H9 (cell line): Measurements from ENCODE around the gene CXCL12. TPM values are rescaled to one million over a fixed set of nuclear protein-coding genes. Genes with fewer than 3 reads are reported as not detected.

ENCODE experiments used
- DNase-seq: peaks from one replicate; pipeline ENCODE4 v3.0.0-alpha.2; 2017
- H2AFZ ChIP-seq: one replicate; pipeline ENCODE4 v1.6.1; 2013; ENCODE audit warnings: mild to moderate bottlenecking, low read length, control low read depth, moderate library complexity
- H2AK5ac ChIP-seq: 2 replicates; pipeline ENCODE4 v1.6.1; 2013; ENCODE audit warnings: low read length, control low read depth, mixed read lengths; ENCODE audit not compliant: insufficient read length
- H2BK120ac ChIP-seq: one replicate; pipeline ENCODE4 v1.6.1; 2013; ENCODE audit warnings: low read depth, mild to moderate bottlenecking, low read length, control low read depth, inconsistent platforms; ENCODE audit not compliant: poor library complexity, severe bottlenecking
- H2BK12ac ChIP-seq: 2 replicates; pipeline ENCODE4 v1.6.1; 2013; ENCODE audit warnings: low read length, control low read depth, mixed read lengths, low read depth; ENCODE audit not compliant: insufficient read length
- H2BK15ac ChIP-seq: 2 replicates; pipeline ENCODE4 v1.6.1; 2013; ENCODE audit warnings: low read depth, low read length, control low read depth
- H2BK20ac ChIP-seq: one replicate; pipeline ENCODE4 v1.6.1; 2013; ENCODE audit warnings: low read depth, mild to moderate bottlenecking, low read length, control low read depth, inconsistent platforms; ENCODE audit not compliant: poor library complexity, severe bottlenecking
- H2BK5ac ChIP-seq: 2 replicates; pipeline ENCODE4 v1.6.1; 2013; ENCODE audit warnings: low read length, control low read depth, mixed read lengths; ENCODE audit not compliant: insufficient read length
- H3K14ac ChIP-seq: 2 replicates; pipeline ENCODE4 v1.6.1; 2013; ENCODE audit warnings: low read length, control low read depth; ENCODE audit not compliant: insufficient read depth
- H3K18ac ChIP-seq: 2 replicates; pipeline ENCODE4 v1.6.1; 2013; ENCODE audit warnings: low read depth, mild to moderate bottlenecking, mixed read lengths, low read length, control low read depth; ENCODE audit not compliant: insufficient read length
- H3K23ac ChIP-seq: 2 replicates; pipeline ENCODE4 v1.6.1; 2013; ENCODE audit warnings: low read length, control low read depth, mixed read lengths, low read depth; ENCODE audit not compliant: insufficient read length
- H3K23me2 ChIP-seq: 2 replicates; pipeline ENCODE4 v1.6.1; 2013; ENCODE audit warnings: low read depth, mild to moderate bottlenecking, mixed read lengths, low read length, control low read depth; ENCODE audit not compliant: insufficient read length, poor library complexity, severe bottlenecking
- H3K27ac ChIP-seq: 2 replicates; pipeline ENCODE4 v1.5.1; 2013; ENCODE audit warnings: low read length, control low read depth, mixed read lengths, low read depth; ENCODE audit not compliant: insufficient read length
- H3K27me3 ChIP-seq: 2 replicates; pipeline ENCODE4 v1.6.1; 2013; ENCODE audit warnings: low read length, control low read depth, inconsistent platforms; ENCODE audit not compliant: insufficient read depth
- H3K4ac ChIP-seq: 2 replicates; pipeline ENCODE4 v1.6.1; 2013; ENCODE audit warnings: low read depth, mild to moderate bottlenecking, control low read depth, inconsistent platforms, low read length, moderate library complexity
- H3K4me1 ChIP-seq: 2 replicates; pipeline ENCODE4 v1.6.1; 2013; ENCODE audit warnings: low read length, control low read depth, inconsistent platforms; ENCODE audit not compliant: insufficient read depth
- H3K4me2 ChIP-seq: 2 replicates; pipeline ENCODE4 v1.6.1; 2013; ENCODE audit warnings: low read length, control low read depth, mixed read lengths; ENCODE audit not compliant: insufficient read length, insufficient read depth
- H3K56ac ChIP-seq: 2 replicates; pipeline ENCODE4 v1.6.1; 2013; ENCODE audit warnings: low read depth, mild to moderate bottlenecking, mixed read lengths, low read length, control low read depth; ENCODE audit not compliant: insufficient read length
- H3K79me1 ChIP-seq: 2 replicates; pipeline ENCODE4 v1.6.1; 2013; ENCODE audit warnings: low read depth, mild to moderate bottlenecking, moderate library complexity, low read length, control low read depth, inconsistent platforms; ENCODE audit not compliant: insufficient read depth, poor library complexity, severe bottlenecking
- H3K79me2 ChIP-seq: 2 replicates; pipeline ENCODE4 v1.6.1; 2013; ENCODE audit warnings: low read length, control low read depth, inconsistent platforms; ENCODE audit not compliant: insufficient read depth
- H3K9ac ChIP-seq: 2 replicates; pipeline ENCODE4 v1.6.1; 2013; ENCODE audit warnings: low read length, control low read depth, mixed read lengths; ENCODE audit not compliant: insufficient read length; ENCODE audit errors: extremely low read depth
- H3K9me3 ChIP-seq: one replicate; pipeline ENCODE4 v1.6.1; 2013; ENCODE audit warnings: low read depth, low read length, inconsistent platforms; ENCODE audit not compliant: control insufficient read depth
- H3T11ph ChIP-seq: one replicate; pipeline ENCODE4 v1.6.1; 2013; ENCODE audit warnings: mild to moderate bottlenecking, low read length, control low read depth, inconsistent platforms
- H4K20me1 ChIP-seq: one replicate; pipeline ENCODE4 v1.6.1; 2013; ENCODE audit not compliant: control insufficient read depth, insufficient read length, insufficient read depth
- H4K5ac ChIP-seq: 2 replicates; pipeline ENCODE4 v1.6.1; 2013; ENCODE audit warnings: low read depth, mild to moderate bottlenecking, mixed read lengths, low read length, control low read depth; ENCODE audit not compliant: insufficient read length
- H4K8ac ChIP-seq: replicated peaks from 2 replicates; pipeline ENCODE4 v1.6.1; 2013; ENCODE audit warnings: low read length, control low read depth, mixed read lengths, low read depth; ENCODE audit not compliant: insufficient read length
- H4K91ac ChIP-seq: 2 replicates; pipeline ENCODE4 v1.6.1; 2013; ENCODE audit warnings: low read depth, mild to moderate bottlenecking, moderate library complexity, mixed read lengths, low read length, control low read depth; ENCODE audit not compliant: insufficient read length
- H3K27ac Mint-ChIP-seq, 3 experiments: 2 replicates in 2 of 3; 3 replicates in 1 of 3; pipeline ENCODE4 v1.8.0; 2020 to 2021; ENCODE audit warnings: mixed read lengths in 3 of 3, mild to moderate bottlenecking in 1 of 3, moderate library complexity in 1 of 3
- H3K27me3 Mint-ChIP-seq: 2 replicates; pipeline ENCODE4 v1.8.0; 2021; ENCODE audit warnings: low read depth, mild to moderate bottlenecking, moderate library complexity, mixed read lengths
- H3K36me3 Mint-ChIP-seq, 3 experiments: 2 replicates in 2 of 3; 3 replicates in 1 of 3; pipeline ENCODE4 v1.8.0; 2020 to 2021; ENCODE audit warnings: low read depth in 3 of 3, mixed read lengths in 3 of 3; ENCODE audit not compliant: insufficient read depth in 1 of 3
- H3K4me1 Mint-ChIP-seq, 2 experiments: 2 replicates each; pipeline ENCODE4 v1.8.0; 2020; ENCODE audit warnings: mixed read lengths in 2 of 2
- H3K4me3 Mint-ChIP-seq, 2 experiments: 2 replicates in 1 of 2; 3 replicates in 1 of 2; pipeline ENCODE4 v1.8.0; 2020 to 2021; ENCODE audit warnings: mild to moderate bottlenecking in 2 of 2, mixed read lengths in 2 of 2, moderate library complexity in 1 of 2
- H3K9me3 Mint-ChIP-seq, 2 experiments: 2 replicates in 1 of 2; 3 replicates in 1 of 2; pipeline ENCODE4 v1.8.0; 2020; ENCODE audit warnings: mild to moderate bottlenecking in 2 of 2, mixed read lengths in 2 of 2, moderate library complexity in 1 of 2
- CTCF ChIP-seq: fragments of 200-600 bp; sonication (generic); conservative IDR thresholded peaks from 3 replicates; pipeline ENCODE4 v1.8.0; 2021; ENCODE audit warnings: antibody characterized with exemption, mild to moderate bottlenecking
- WGBS: extraction: QIAGEN DNeasy Blood & Tissue Kit; methylation state at CpG from one replicate; pipeline ENCODE4 v1.1.7; 2013; ENCODE audit warnings: missing lambda C conversion rate, low lambda C conversion rate, mixed read lengths; ENCODE audit not compliant: insufficient read length; ENCODE audit errors: extremely low coverage; 5-methylcytosine and 5-hydroxymethylcytosine counted together
- total RNA-seq: library from RNA; stranded (reverse); gene quantifications from 2 replicates; pipeline ENCODE4 v1.2.1, GENCODE V29; 2021

Gene CXCL12
- total RNA-seq, 1 experiment from 2014 or later, result 28.3 TPM

DNA sequence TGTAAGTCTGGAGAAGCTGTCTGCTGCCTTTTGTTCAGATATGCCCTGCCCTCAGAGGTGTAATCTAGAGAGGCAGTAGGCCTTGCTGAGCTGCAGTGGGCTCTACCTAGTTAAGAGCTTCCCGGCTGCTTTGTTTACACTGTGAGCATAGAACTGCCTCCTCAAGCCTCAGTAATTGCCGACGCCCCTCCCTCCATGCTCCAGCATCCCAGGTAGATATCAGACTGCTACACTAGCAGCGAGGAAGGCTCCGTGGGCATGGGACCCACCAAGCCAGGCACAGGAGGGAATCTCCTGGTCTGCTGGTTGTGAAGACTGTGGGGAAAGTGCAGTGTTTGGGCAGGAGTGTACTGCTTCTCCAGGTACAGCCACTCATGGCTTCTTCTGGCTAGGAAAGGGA, 26.4 kb upstream of the CXCL12 start:
- no peak overlapping the region for H3T11ph ChIP-seq
- H3K4me2 ChIP-seq, result no peak overlapping the region
- H2AK5ac ChIP-seq, result no peak overlapping the region
- no peaks in the 10 kb centered on the region for H3K9me3 ChIP-seq
- no peak overlapping the region for H3K14ac ChIP-seq
- no peak overlapping the region for H4K5ac ChIP-seq
- H3K4ac ChIP-seq, result no peak overlapping the region
- H3K56ac ChIP-seq, result no peak overlapping the region
- H2BK120ac ChIP-seq, result no peak overlapping the region
- no peak overlapping the region for H3K9ac ChIP-seq
- H3K27ac Mint-ChIP-seq, result no peak overlapping the region
- H3K23me2 ChIP-seq, result no peaks in the 10 kb centered on the region
- H2BK20ac ChIP-seq, result no peak overlapping the region
- no peak overlapping the region for H2BK15ac ChIP-seq
- no peak for DNase-seq
- no peaks in the 10 kb centered on the region for H3K27me3 ChIP-seq
- peaks cover 33 to 51% of the 10 kb centered on the region in 2 experiments for H3K9me3 Mint-ChIP-seq
- no peak overlapping the region for H3K18ac ChIP-seq
- H3K79me2 ChIP-seq, result no peaks in the 10 kb centered on the region
- no peak overlapping the region for H4K8ac ChIP-seq
- no peaks in the 10 kb centered on the region for H3K4me1 ChIP-seq
- peaks cover 17 to 43% (median 27%) of the 10 kb centered on the region in 3 experiments for H3K36me3 Mint-ChIP-seq
- H3K4me3 Mint-ChIP-seq, result no peak overlapping the region
- H2BK5ac ChIP-seq, result no peak overlapping the region
- TF ChIP-seq CTCF, result no peak
- peaks cover 12% of the 10 kb centered on the region for H3K27me3 Mint-ChIP-seq
- no peak overlapping the region for H2BK12ac ChIP-seq
- peaks cover 3 to 12% of the 10 kb centered on the region in 2 experiments for H3K4me1 Mint-ChIP-seq
- no peak overlapping the region for H2AFZ ChIP-seq
- no peak overlapping the region for H3K27ac ChIP-seq
- no CpG with 5 or more reads among the region's 5 CpGs for WGBS
- H4K20me1 ChIP-seq, result no peaks in the 10 kb centered on the region
- no peaks in the 10 kb centered on the region for H3K79me1 ChIP-seq
- no peak overlapping the region for H4K91ac ChIP-seq
- no peak overlapping the region for H3K23ac ChIP-seq
